BE2C (cell line): ENCODE data around the gene CAPN11.

Source experiments
- DNase-seq: peaks from one replicate; pipeline ENCODE4 v3.0.0-alpha.2; 2020
- H3K27me3 ChIP-seq: fragments of 250-450 bp; sonication (Bioruptor Pico); 2 replicates; pipeline ENCODE4 v1.5.1; 2020; ENCODE audit warnings: mild to moderate bottlenecking
- H3K36me3 ChIP-seq: fragments of 250-450 bp; sonication (Bioruptor Pico); 2 replicates; pipeline ENCODE4 v1.5.1; 2020; ENCODE audit warnings: mild to moderate bottlenecking
- H3K4me1 ChIP-seq: fragments of 250-450 bp; sonication (Bioruptor Pico); 2 replicates; pipeline ENCODE4 v1.5.1; 2020
- H3K4me3 ChIP-seq: 2 replicates; pipeline ENCODE4 v1.5.1; 2011; ENCODE audit warnings: low read depth, low read length
- H3K9me3 ChIP-seq: fragments of 250-450 bp; sonication (Bioruptor Pico); 2 replicates; pipeline ENCODE4 v1.5.1; 2020
- CTCF ChIP-seq: IDR thresholded peaks from 2 replicates; pipeline ENCODE4 v1.5.1; 2012; ENCODE audit warnings: mild to moderate bottlenecking, low read depth, low read length

Gene CAPN11

GRCh38 chr6:44220913-44221290 is 62.3 kb downstream of the CAPN11 start:
- H3K4me1 ChIP-seq: peaks cover 34% of the 10 kb centered on the region
- H3K27me3 ChIP-seq: no peaks in the 10 kb centered on the region
- H3K9me3 ChIP-seq: no peaks in the 10 kb centered on the region
- H3K36me3 ChIP-seq: no peaks in the 10 kb centered on the region; the same call in 1 of the 2 replicates
- TF ChIP-seq CTCF: no peak
- no peak overlapping the region for H3K4me3 ChIP-seq
- no peak for DNase-seq

GRCh38 chr6:44221291-44221960 is 62.8 kb downstream of the CAPN11 start:
- peak; percentile 82 for TF ChIP-seq CTCF
- DNase-seq: peak; percentile 96
- Histone ChIP-seq H3K36me3 (no peaks in the 10 kb centered on the region; the same call in 1 of the 2 replicates), H3K4me3 (peak overlapping the region; percentile 15), H3K4me1 (peaks cover 38% of the 10 kb centered on the region), H3K9me3 (no peaks in the 10 kb centered on the region), H3K27me3 (no peaks in the 10 kb centered on the region)

- Histone ChIP-seq H3K9me3 (no peaks in the 10 kb centered on the region), H3K27me3 (no peaks in the 10 kb centered on the region), H3K36me3 (no peaks in the 10 kb centered on the region; the same call in 1 of the 2 replicates), H3K4me3 (peak overlapping the region; percentile 15), H3K4me1 (peaks cover 37% of the 10 kb centered on the region)
- DNase-seq: no peak
- TF ChIP-seq CTCF: no peak
These were observed 63.3 kb downstream of the CAPN11 start for GRCh38 chr6:44221961-44222335.

GRCh38 chr6:44222486-44223318 is 64.1 kb downstream of the CAPN11 start:
- Histone ChIP-seq H3K4me3 (peak overlapping the region; percentile 54), H3K27me3 (no peaks in the 10 kb centered on the region), H3K9me3 (no peaks in the 10 kb centered on the region), H3K36me3 (no peaks in the 10 kb centered on the region; the same call in 1 of the 2 replicates), H3K4me1 (peaks cover 33% of the 10 kb centered on the region)
- DNase-seq: no peak
- TF ChIP-seq CTCF: no peak

GRCh38 chr6:44223319-44224028 is 64.9 kb downstream of the CAPN11 start, which contains the start of gene SLC29A1:
TSS of gene SLC29A1 (plus strand) at chr6:44223595. CDS start at chr6:44227314, 3,719 bp downstream.
- Histone ChIP-seq H3K27me3 (no peaks in the 10 kb centered on the region), H3K36me3 (peaks cover 4% of the 10 kb centered on the region; the same call in 1 of the 2 replicates), H3K4me1 (peaks cover 33% of the 10 kb centered on the region), H3K4me3 (peak within 1 kb of the TSS; percentile 69), H3K9me3 (no peaks in the 10 kb centered on the region)
- no peak for TF ChIP-seq CTCF
- DNase-seq: peak; percentile 92
